HepG2 (cell line): ENCODE measurements around the gene ZNF865. TPM values are rescaled to one million over a fixed set of nuclear protein-coding genes. Genes with fewer than 3 reads are reported as not detected.

ENCODE experiments used
- AFF4 ChIP-seq: sonication (generic); formaldehyde crosslinking; IDR thresholded peaks from 2 replicates; pipeline ENCODE4 v1.4.0; 2020; ENCODE audit warnings: missing genetic modification reagents
- ATF6 ChIP-seq: sonication (generic); formaldehyde crosslinking; conservative IDR thresholded peaks from 2 replicates; pipeline ENCODE4 v1.4.0; 2020; ENCODE audit warnings: missing genetic modification reagents
- ELF4 ChIP-seq: sonication (generic); formaldehyde crosslinking; IDR thresholded peaks from 2 replicates; pipeline ENCODE4 v1.5.0; 2020; ENCODE audit warnings: missing genetic modification reagents, mild to moderate bottlenecking, moderate library complexity, borderline replicate concordance
- HHEX ChIP-seq: IDR thresholded peaks from 2 replicates; pipeline ENCODE4 v1.6.1; 2016; ENCODE audit warnings: control low read depth
- MEIS1 ChIP-seq: sonication (generic); formaldehyde crosslinking; IDR thresholded peaks from 2 replicates; pipeline ENCODE4 v1.9.0; 2021; ENCODE audit warnings: mild to moderate bottlenecking, missing genetic modification reagents, moderate library complexity, borderline replicate concordance
- MYC ChIP-seq: sonication (generic); formaldehyde crosslinking; IDR thresholded peaks from 2 replicates; pipeline ENCODE4 v1.9.0; 2021; ENCODE audit warnings: missing genetic modification reagents, borderline replicate concordance
- NFYC ChIP-seq: IDR thresholded peaks from 2 replicates; pipeline ENCODE4 v1.6.1; 2016; ENCODE audit warnings: missing genetic modification reagents, missing compliant biosample characterization
- NR2C2 ChIP-seq: sonication (generic); formaldehyde crosslinking; IDR thresholded peaks from 2 replicates; pipeline ENCODE4 v1.4.0; 2020; ENCODE audit warnings: missing genetic modification reagents, mild to moderate bottlenecking, moderate library complexity, borderline replicate concordance
- RNF2 ChIP-seq: fragments of 450-650 bp; conservative IDR thresholded peaks from 2 replicates; pipeline ENCODE4 v1.6.1; 2016; ENCODE audit warnings: low read depth
- ZBTB49 ChIP-seq: sonication (generic); formaldehyde crosslinking; IDR thresholded peaks from 2 replicates; pipeline ENCODE4 v1.4.0; 2020; ENCODE audit warnings: missing genetic modification reagents, borderline replicate concordance
- ZBTB7B ChIP-seq: sonication (generic); formaldehyde crosslinking; IDR thresholded peaks from 2 replicates; pipeline ENCODE4 v1.4.0; 2020; ENCODE audit warnings: missing genetic modification reagents
- ZFYVE20 ChIP-seq: sonication (generic); formaldehyde crosslinking; IDR thresholded peaks from 2 replicates; pipeline ENCODE4 v1.8.0; 2023; ENCODE audit warnings: low read depth, mild to moderate bottlenecking, moderate library complexity, missing genetic modification reagents, borderline replicate concordance
- ZIK1 ChIP-seq: sonication (generic); formaldehyde crosslinking; IDR thresholded peaks from 2 replicates; pipeline ENCODE4 v1.5.0; 2020; ENCODE audit warnings: mild to moderate bottlenecking, low read depth, missing genetic modification reagents, borderline replicate concordance
- ZNF160 ChIP-seq: sonication (generic); formaldehyde crosslinking; IDR thresholded peaks from 2 replicates; pipeline ENCODE4 v1.8.0; 2022; ENCODE audit warnings: mild to moderate bottlenecking, inconsistent platforms, missing genetic modification reagents
- ZNF430 ChIP-seq: sonication (generic); formaldehyde crosslinking; IDR thresholded peaks from 2 replicates; pipeline ENCODE4 v1.9.0; 2021; ENCODE audit warnings: mild to moderate bottlenecking, missing genetic modification reagents
- ZNF512 ChIP-seq: sonication (generic); formaldehyde crosslinking; IDR thresholded peaks from 2 replicates; pipeline ENCODE4 v1.4.0; 2020; ENCODE audit warnings: mild to moderate bottlenecking, missing genetic modification reagents
- polyA plus RNA-seq, 8 experiments: library from polyadenylated mRNA; depleted of rRNA in 3 of 8; stranded (reverse) in 7 of 8; unstranded in 1 of 8; fragments of >200 nt; fragmentation: Illumina TruSeq in 4 of 8; extraction: Trizol in 4 of 8; gene quantifications; 2 replicates each; pipeline versions ENCODE4 v1.2.1 to v1.2.3, GENCODE V29; 2011 to 2016; ENCODE audit warnings: low read depth in 4 of 8, missing spikeins in 1 of 8, mixed read lengths in 1 of 8; ENCODE audit not compliant: insufficient read depth in 1 of 8
- total RNA-seq, 5 experiments: library from RNA; depleted of rRNA; stranded (reverse); fragments of >200 nt; fragmentation: Illumina TruSeq; extraction: Trizol; gene quantifications; 2 replicates each; pipeline ENCODE4 v1.2.3, GENCODE V29; 2016; ENCODE audit warnings: low read depth in 1 of 5

Gene ZNF865
- total and polyA plus RNA-seq, 2 of the 13 experiments (the other 11 are each of a cell fraction or from before 2014, with no cell fraction given), result 0.93 to 1.0 TPM

- peak; percentile 79; the same call in 1 of the 2 replicates for TF ChIP-seq ZBTB49 (CRISPR knock-in tag)
- TF ChIP-seq NR2C2, result peak; percentile 47; the same call in 1 of the 2 replicates
- 0 out of 2 replicates have a peak, but pooled peaks have one; percentile 15 for TF ChIP-seq NFYC
- no peak for TF ChIP-seq AFF4 (CRISPR knock-in tag)
- TF ChIP-seq ZFYVE20 (CRISPR knock-in tag), result no peak
- 0 out of 2 replicates have a peak, but pooled peaks have one; percentile 32 for TF ChIP-seq ZBTB7B (CRISPR knock-in tag)
- no peak for TF ChIP-seq ZNF160 (CRISPR knock-in tag)
- no peak for TF ChIP-seq ZNF430
- no peak for TF ChIP-seq ZNF512
- no peak for TF ChIP-seq HHEX (CRISPR knock-in tag)
- TF ChIP-seq ELF4 (CRISPR knock-in tag), result no peak
- TF ChIP-seq MYC, result no peak
- peak; percentile 46; the same call in 1 of the 2 replicates for TF ChIP-seq MEIS1 (CRISPR knock-in tag)
- no peak for TF ChIP-seq ATF6 (CRISPR knock-in tag)
- TF ChIP-seq ZIK1, result no peak; the same call in 1 of the 2 replicates
- TF ChIP-seq RNF2, result no peak
These were observed 24.2 kb upstream of the ZNF865 start (continued) for GRCh38 chr19:55581145-55581822.
